OCI-LY1 (cell line): ENCODE results near the gene TAS2R50.

Experiments
- H2AFZ ChIP-seq: fragments of 200-600 bp; sonication (generic), shearing (Covaris generic); 2 replicates; pipeline ENCODE4 v1.6.0; 2014; ENCODE audit warnings: antibody characterized with exemption, mild to moderate bottlenecking, low read length
- H3F3A ChIP-seq: fragments of 200-600 bp; sonication (generic), shearing (Covaris generic); 2 replicates; pipeline ENCODE4 v1.6.0; 2014; ENCODE audit warnings: mild to moderate bottlenecking, antibody characterized with exemption, low read length, moderate library complexity; ENCODE audit not compliant: insufficient read depth
- H3K27ac ChIP-seq: fragments of 200-600 bp; sonication (generic); 2 replicates; pipeline ENCODE4 v1.5.1; 2014; ENCODE audit warnings: low read length, mixed run types, mild to moderate bottlenecking, low read depth; ENCODE audit not compliant: poor library complexity, severe bottlenecking
- H3K27me3 ChIP-seq: fragments of 200-600 bp; sonication (generic); 2 replicates; pipeline ENCODE4 v1.6.0; 2014; ENCODE audit warnings: antibody characterized with exemption, mild to moderate bottlenecking, low read length, moderate library complexity; ENCODE audit not compliant: insufficient read depth
- H3K36me3 ChIP-seq: fragments of 200-600 bp; sonication (generic); 2 replicates; pipeline ENCODE4 v1.6.1; 2014; ENCODE audit warnings: mild to moderate bottlenecking, antibody characterized with exemption, low read length, moderate library complexity, mixed read lengths; ENCODE audit not compliant: insufficient read depth
- H3K4me1 ChIP-seq: fragments of 200-600 bp; sonication (generic); 2 replicates; pipeline ENCODE4 v1.5.1; 2014; ENCODE audit warnings: mild to moderate bottlenecking, low read length, moderate library complexity; ENCODE audit not compliant: insufficient read depth, severe bottlenecking
- H3K4me2 ChIP-seq: fragments of 200-600 bp; sonication (generic), shearing (Covaris generic); 2 replicates; pipeline ENCODE4 v1.6.1; 2014; ENCODE audit warnings: low read length
- H3K4me3 ChIP-seq: fragments of 200-600 bp; sonication (generic); 2 replicates; pipeline ENCODE4 v1.5.1; 2014; ENCODE audit warnings: low read length, low read depth, mild to moderate bottlenecking, mixed read lengths; ENCODE audit not compliant: poor library complexity, severe bottlenecking
- H3K79me2 ChIP-seq: fragments of 200-600 bp; shearing (Covaris generic); 2 replicates; pipeline ENCODE4 v1.6.1; 2016; ENCODE audit warnings: mixed run types, low read length, mixed read lengths; ENCODE audit not compliant: insufficient read depth
- H3K9ac ChIP-seq: fragments of 200-600 bp; sonication (generic), shearing (Covaris generic); 2 replicates; pipeline ENCODE4 v1.6.1; 2014; ENCODE audit warnings: mild to moderate bottlenecking, low read length, mixed read lengths
- H3K9me2 ChIP-seq: fragments of 200-600 bp; sonication (generic), shearing (Covaris generic); 2 replicates; pipeline ENCODE4 v1.6.1; 2014; ENCODE audit warnings: low read depth, mild to moderate bottlenecking, low read length, mixed read lengths
- H3K9me3 ChIP-seq: fragments of 200-600 bp; shearing (Covaris generic); 2 replicates; pipeline ENCODE4 v1.6.1; 2014; ENCODE audit warnings: low read length, mixed read lengths
- H4K20me1 ChIP-seq: fragments of 200-600 bp; sonication (generic), shearing (Covaris generic); 2 replicates; pipeline ENCODE4 v1.6.0; 2016; ENCODE audit warnings: mild to moderate bottlenecking, low read length; ENCODE audit not compliant: insufficient read depth
- CTCF ChIP-seq: fragments of 200-600 bp; sonication (generic), shearing (Covaris generic); IDR thresholded peaks from 2 replicates; pipeline ENCODE4 v1.5.1; 2017; ENCODE audit warnings: mild to moderate bottlenecking, antibody characterized with exemption, low read length, moderate library complexity, mixed read lengths
- EZH2 ChIP-seq: fragments of 200-600 bp; sonication (generic), shearing (Covaris generic); IDR thresholded peaks from 2 replicates; pipeline ENCODE4 v1.8.0; 2017; ENCODE audit warnings: borderline replicate concordance, mixed run types, mild to moderate bottlenecking, antibody characterized with exemption, low read length, moderate library complexity, mixed read lengths

TAS2R50 gene

DNA sequence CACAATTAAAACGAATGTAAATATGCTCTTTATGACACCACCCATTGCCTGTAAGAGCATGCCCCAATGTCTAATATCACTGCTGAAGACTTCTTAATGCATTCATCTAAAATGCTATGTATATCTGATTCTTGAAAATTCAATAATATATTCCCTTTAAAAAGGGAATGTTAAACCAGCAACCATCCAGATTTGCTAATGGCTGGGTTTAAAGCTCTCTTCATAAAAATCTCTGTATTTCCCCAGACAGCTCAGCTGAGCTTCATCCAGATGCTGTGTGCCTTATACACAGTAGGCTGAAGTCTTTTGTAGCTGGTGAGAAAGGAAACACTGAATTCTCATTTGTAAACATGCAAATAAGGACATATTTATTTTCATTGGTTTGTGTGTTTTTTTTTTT is 47.5 kb downstream of the TAS2R50 start, which contains the start of gene TAS2R14:
TSS of gene TAS2R14 (minus strand) at position 101 of the 400 bp plus-strand sequence. CDS start at position 45, 56 bp downstream.
- TF ChIP-seq EZH2 (no peak), CTCF (no peak)
- H3K27ac ChIP-seq = no peak within 1 kb of the TSS

GRCh38 chr12:10936506-10936905 is 50.2 kb downstream of the TAS2R50 start:
- Histone ChIP-seq H4K20me1 (no peaks in the 10 kb centered on the region), H3K9me2 (no peaks in the 10 kb centered on the region; the same call in 1 of the 2 replicates), H3K9me3 (no peaks in the 10 kb centered on the region), H3K79me2 (no peaks in the 10 kb centered on the region), H2AFZ (no peak overlapping the region), H3K4me1 (peaks cover 7% of the 10 kb centered on the region), H3F3A (no peaks in the 10 kb centered on the region), H3K27ac (no peak overlapping the region), H3K9ac (no peak overlapping the region), H3K27me3 (no peaks in the 10 kb centered on the region), H3K4me3 (no peak overlapping the region), H3K4me2 (no peak overlapping the region), H3K36me3 (no peaks in the 10 kb centered on the region)
- TF ChIP-seq CTCF = no peak

More for the DNA sequence above, 47.5 kb downstream of the TAS2R50 start, which contains the start of gene TAS2R14:
- no peaks in the 10 kb centered on the region; the same call in 1 of the 2 replicates for H3K9me2 ChIP-seq
- H3K9me3 ChIP-seq = no peaks in the 10 kb centered on the region
- no peaks in the 10 kb centered on the region for H3F3A ChIP-seq
- no peaks in the 10 kb centered on the region for H4K20me1 ChIP-seq
- H3K79me2 ChIP-seq = no peaks in the 10 kb centered on the region
- no peak within 1 kb of the TSS for H3K4me3 ChIP-seq
- H3K4me2 ChIP-seq = no peak within 1 kb of the TSS
- no peak within 1 kb of the TSS for H3K9ac ChIP-seq
- no peak within 1 kb of the TSS for H2AFZ ChIP-seq
- H3K4me1 ChIP-seq = peaks cover 7% of the 10 kb centered on the region
- H3K36me3 ChIP-seq = no peaks in the 10 kb centered on the region
- H3K27me3 ChIP-seq = no peaks in the 10 kb centered on the region
